Measurements from ENCODE around the gene KCNQ2.

GRCh38 chr20:63421913-63422312, 50.5 kb downstream of the KCNQ2 start:
- TF ChIP-seq GATA3 (IDR thresholded peaks at IDR 0.05; ENCODE audit: low read depth, low read length) (no peak), GATA2 (IDR thresholded peaks at IDR 0.05; ENCODE audit: low read depth, low read length) (no peak)
